HTR-8/SVneo (cell line): ENCODE data around the gene C1orf216.
A peak's percentile ranks its signal among the peaks of the same experiment; 100 is the strongest.
"Not testable (repeated sequence)": the region's sequence is repeated elsewhere in the genome, so short reads cannot be mapped to it uniquely, and the experiment has no call there.

Experiments
- DNase-seq: peaks from one replicate; pipeline ENCODE4 v3.0.0; 2011; ENCODE audit warnings: low spot score, mixed read lengths; ENCODE audit not compliant: insufficient read length
- FAIRE-seq: peaks from 2 replicates; lab custom pipeline; 2011; peaks lifted over from hg19 to GRCh38; lab: Jason Lieb, UNC

C1orf216 gene

GRCh38 chr1:35707601-35708440 lies 10.9 kb downstream of the C1orf216 start:
- DNase-seq (peak; percentile 40), FAIRE-seq (no peak)

- FAIRE-seq (no peak), DNase-seq (no peak)
Measured at GRCh38 chr1:35706846-35707600, 11.7 kb downstream of the C1orf216 start.

- FAIRE-seq (no peak), DNase-seq (no peak)
Measured at GRCh38 chr1:35702508-35702907, 16.2 kb downstream of the C1orf216 start.

GRCh38 chr1:35699152-35699551 lies 19.5 kb downstream of the C1orf216 start:
- not testable (repeated sequence) for FAIRE-seq, DNase-seq

GRCh38 chr1:35692317-35692716 lies 26.4 kb downstream of the C1orf216 start:
- FAIRE-seq = no peak

GRCh38 chr1:35691571-35692220 lies 27.0 kb downstream of the C1orf216 start:
- no peak for FAIRE-seq
- no peak for DNase-seq

More at GRCh38 chr1:35692317-35692716, 26.4 kb downstream of the C1orf216 start:
- no peak for DNase-seq

- FAIRE-seq = no peak
- DNase-seq = no peak
Measured at GRCh38 chr1:35691080-35691479, 27.6 kb downstream of the C1orf216 start.

GRCh38 chr1:35690103-35690502 lies 28.6 kb downstream of the C1orf216 start:
- FAIRE-seq, DNase-seq: not testable (repeated sequence)

GRCh38 chr1:35688161-35688560 lies 30.5 kb downstream of the C1orf216 start:
- FAIRE-seq (no peak), DNase-seq (no peak)

GRCh38 chr1:35683012-35683411 lies 35.7 kb downstream of the C1orf216 start:
- DNase-seq (no peak), FAIRE-seq (no peak)

GRCh38 chr1:35680271-35680670 lies 38.4 kb downstream of the C1orf216 start:
- FAIRE-seq (no peak), DNase-seq (no peak)

GRCh38 chr1:35675773-35676172 lies 42.9 kb downstream of the C1orf216 start:
- FAIRE-seq = no peak

GRCh38 chr1:35674111-35674510 lies 44.6 kb downstream of the C1orf216 start:
- FAIRE-seq = no peak
- DNase-seq = no peak

More at GRCh38 chr1:35675773-35676172, 42.9 kb downstream of the C1orf216 start:
- no peak for DNase-seq

- DNase-seq (no peak), FAIRE-seq (no peak)
Measured at GRCh38 chr1:35672116-35672515, 46.6 kb downstream of the C1orf216 start.

- FAIRE-seq = no peak
Measured at GRCh38 chr1:35668506-35668905, 50.2 kb downstream of the C1orf216 start.

GRCh38 chr1:35666916-35667315 lies 51.8 kb downstream of the C1orf216 start:
- FAIRE-seq = no peak
- DNase-seq = no peak

More at GRCh38 chr1:35668506-35668905, 50.2 kb downstream of the C1orf216 start:
- no peak for DNase-seq

GRCh38 chr1:35666216-35666615 lies 52.5 kb downstream of the C1orf216 start:
- FAIRE-seq = no peak

More at GRCh38 chr1:35666216-35666615, 52.5 kb downstream of the C1orf216 start:
- DNase-seq = no peak
